Sigmoid colon (tissue), 7 donors: ENCODE measurements around the gene SCAI. TPM values are rescaled to one million over a fixed set of nuclear protein-coding genes. Genes with fewer than 3 reads are reported as not detected.
"Not testable (repeated sequence)": the region's sequence is repeated elsewhere in the genome, so short reads cannot be mapped to it uniquely, and the experiment has no call there.

Experiments
- DNase-seq: peaks from one replicate; pipeline ENCODE4 v3.0.0-alpha.2; 2019
- H3K27ac ChIP-seq, 4 donors: fragments of 200-600 bp; sonication (generic); one replicate each; pipeline ENCODE4 v1.5.1; 2016 to 2019; ENCODE audit warnings: mild to moderate bottlenecking in 1 of 4
- H3K27me3 ChIP-seq, 3 donors: fragments of 200-600 bp; sonication (generic); one replicate each; pipeline ENCODE4 v1.5.1; 2019; ENCODE audit warnings: mild to moderate bottlenecking in 1 of 3
- H3K36me3 ChIP-seq, 4 donors: fragments of 200-600 bp; sonication (generic); one replicate each; pipeline ENCODE4 v1.5.1; 2016 to 2019
- H3K4me1 ChIP-seq, 4 donors: fragments of 200-600 bp; sonication (generic); one replicate each; pipeline ENCODE4 v1.5.1; 2017 to 2019
- H3K4me3 ChIP-seq, 4 donors: fragments of 200-600 bp; sonication (generic); one replicate each; pipeline ENCODE4 v1.5.1; 2017 to 2019; ENCODE audit warnings: mild to moderate bottlenecking in 2 of 4, moderate library complexity in 1 of 4
- H3K9me3 ChIP-seq, 4 donors: fragments of 200-600 bp in 3 of 4; sonication (generic) in 3 of 4; one replicate each; pipeline versions ENCODE4 v1.5.1 to v1.6.1; 2013 to 2019
- CTCF ChIP-seq, 4 experiments: fragments of 450-650 bp in 3 of 4; fragments of 200-600 bp in 1 of 4; IDR thresholded peaks; one replicate each; pipeline ENCODE4 v1.5.1; 2016 to 2019; ENCODE audit warnings: antibody characterized with exemption in 4 of 4, mild to moderate bottlenecking in 3 of 4, moderate library complexity in 2 of 4
- EP300 ChIP-seq, 4 donors: sonication (generic); formaldehyde crosslinking; IDR thresholded peaks; one replicate each; pipeline ENCODE4 v1.6.1; 2017; ENCODE audit warnings: antibody characterized with exemption in 4 of 4
- POLR2A ChIP-seq, 2 donors: fragments of 450-650 bp; IDR thresholded peaks; one replicate each; pipeline ENCODE4 v1.6.1; 2016; ENCODE audit warnings: antibody characterized with exemption in 2 of 2, mild to moderate bottlenecking in 2 of 2, moderate library complexity in 2 of 2
- POLR2AphosphoS5 ChIP-seq, 4 donors: sonication (generic); formaldehyde crosslinking; IDR thresholded peaks; one replicate each; pipeline ENCODE4 v1.6.1; 2017; ENCODE audit warnings: antibody characterized with exemption in 4 of 4
- WGBS, 2 donors: extraction: QIAGEN DNeasy Blood & Tissue Kit; methylation state at CpG; one replicate each; pipeline ENCODE4 v1.1.7; 2013; 5-methylcytosine and 5-hydroxymethylcytosine counted together
- intact Hi-C: fragments of 100-400 bp; cut with DNase I; formaldehyde crosslinking; loops from one replicate; pipeline ENCODE4 v1.15.1; 2023
- polyA plus RNA-seq, 3 donors: library from polyadenylated mRNA; stranded (reverse); fragments of 200-250 nt; gene quantifications; one replicate each; pipeline ENCODE4 v1.2.3, GENCODE V29; 2013
- total RNA-seq, 4 donors: library from RNA; depleted of rRNA; stranded (reverse); fragments of >200 nt; gene quantifications; one replicate each; pipeline ENCODE4 v1.1.0, GENCODE V29; 2016
- donor health status: healthy with polysubstance abuse.
- donor health status: Bipolar disorder and iron deficiency.
- donor health status: healthy.

SCAI gene
- total and polyA plus RNA-seq, 7 donors: under 0.01 to 15.8 (median 5.4) TPM

- H3K4me3 ChIP-seq: no peak overlapping the region
- no peak for DNase-seq
- no peak overlapping the region for H3K27ac ChIP-seq
- peaks cover 0 to 25% (median 0%) of the 10 kb centered on the region in 4 donors for H3K36me3 ChIP-seq
- no peaks in the 10 kb centered on the region for H3K9me3 ChIP-seq
- H3K27me3 ChIP-seq: no peaks in the 10 kb centered on the region
- 95 to 96% methylated on average over 9 of the region's 9 CpGs for WGBS, 2 donors
- peaks cover 0 to 9% (median 0%) of the 10 kb centered on the region in 4 donors for H3K4me1 ChIP-seq
- no peak for TF ChIP-seq CTCF (IDR thresholded peaks at IDR 0.05)
- TF ChIP-seq POLR2A (IDR thresholded peaks at IDR 0.05): no peak
- no peak for TF ChIP-seq EP300 (IDR thresholded peaks at IDR 0.05)
- TF ChIP-seq POLR2AphosphoS5 (IDR thresholded peaks at IDR 0.05): no peak
- intact Hi-C loops: no loop called here
Observed at GRCh38 chr9:124968238-124968637, 175.1 kb downstream of the SCAI start.

GRCh38 chr9:124965775-124966568 is 177.4 kb downstream of the SCAI start:
- TF ChIP-seq POLR2AphosphoS5 (IDR thresholded peaks at IDR 0.05): peak in 3 of 4 donors; percentile 67 to 72 (median 68)
- TF ChIP-seq EP300 (IDR thresholded peaks at IDR 0.05): peak in 1 of 4 donors; percentile 63
- H3K4me1 ChIP-seq, H3K27me3 ChIP-seq, H3K9me3 ChIP-seq, DNase-seq, H3K4me3 ChIP-seq, intact Hi-C loops: not testable (repeated sequence)
- H3K36me3 ChIP-seq: peaks cover 0 to 19% (median 0%) of the 10 kb centered on the region in 4 donors
- WGBS, 2 donors: 59 to 82% methylated on average over 5 of the region's 5 CpGs
- H3K27ac ChIP-seq: peak overlapping the region in 1 of 4 donors; percentile 14

- Histone ChIP-seq H3K9me3 (no peaks in the 10 kb centered on the region), H3K4me1 (peaks cover 0 to 9% (median 0%) of the 10 kb centered on the region in 4 donors), H3K27me3 (no peaks in the 10 kb centered on the region), H3K36me3 (peaks cover 0 to 5% (median 0%) of the 10 kb centered on the region in 4 donors), H3K4me3 (no peak overlapping the region), H3K27ac (no peak overlapping the region)
- TF ChIP-seq EP300 (IDR thresholded peaks at IDR 0.05) (no peak), POLR2AphosphoS5 (IDR thresholded peaks at IDR 0.05) (no peak), CTCF (IDR thresholded peaks at IDR 0.05) (no peak), POLR2A (IDR thresholded peaks at IDR 0.05) (no peak)
- intact Hi-C loops: no loop called here
- no peak for DNase-seq
- 36 to 55% methylated on average over 2 of the region's 2 CpGs for WGBS, 2 donors
Observed at GRCh38 chr9:124964604-124965003, 178.7 kb downstream of the SCAI start.

GRCh38 chr9:124964056-124964455 is 179.3 kb downstream of the SCAI start:
- Histone ChIP-seq H3K27me3 (no peaks in the 10 kb centered on the region), H3K27ac (no peak overlapping the region), H3K36me3 (peaks cover 0 to 5% (median 0%) of the 10 kb centered on the region in 4 donors), H3K9me3 (no peaks in the 10 kb centered on the region), H3K4me1 (peaks cover 0 to 9% (median 0%) of the 10 kb centered on the region in 4 donors), H3K4me3 (no peak overlapping the region)
- intact Hi-C loops: no loop called here
- WGBS, 2 donors: 87 to 95% methylated on average over 2 of the region's 2 CpGs
- no peak for DNase-seq
- TF ChIP-seq POLR2A (IDR thresholded peaks at IDR 0.05) (no peak), EP300 (IDR thresholded peaks at IDR 0.05) (no peak), CTCF (IDR thresholded peaks at IDR 0.05) (no peak), POLR2AphosphoS5 (IDR thresholded peaks at IDR 0.05) (no peak)

- Histone ChIP-seq H3K36me3 (no peaks in the 10 kb centered on the region), H3K4me3 (no peak overlapping the region), H3K27me3 (no peaks in the 10 kb centered on the region), H3K4me1 (no peaks in the 10 kb centered on the region), H3K27ac (no peak overlapping the region), H3K9me3 (no peaks in the 10 kb centered on the region)
- no peak for DNase-seq
- TF ChIP-seq EP300 (IDR thresholded peaks at IDR 0.05): no peak
- intact Hi-C loops: no loop called here
- 83 to 93% methylated on average over 2 of the region's 2 CpGs for WGBS, 2 donors
Observed at GRCh38 chr9:124960409-124960752, 182.9 kb downstream of the SCAI start.

- 93 to 94% methylated on average over 9 of the region's 9 CpGs for WGBS, 2 donors
- H3K9me3 ChIP-seq, H3K27ac ChIP-seq, H3K4me1 ChIP-seq, H3K36me3 ChIP-seq, H3K4me3 ChIP-seq, DNase-seq, H3K27me3 ChIP-seq, intact Hi-C loops: not testable (repeated sequence)
Observed at GRCh38 chr9:124959671-124960408, 183.5 kb downstream of the SCAI start.
